Tibial artery (tissue), 4 donors: ENCODE measurements around the gene CTCFL.

Source experiments
- DNase-seq, 2 donors: peaks; one replicate each; pipeline ENCODE4 v3.0.0-alpha.2; 2019
- H3K27ac ChIP-seq, 2 donors: fragments of 200-600 bp; sonication (generic) in 1 of 2; 1 replicate in 1 of 2; 2 replicates in 1 of 2; pipeline ENCODE4 v1.5.1; 2018 to 2019; ENCODE audit warnings: mild to moderate bottlenecking in 1 of 2
- H3K27me3 ChIP-seq, 2 donors: fragments of 200-600 bp; sonication (generic) in 1 of 2; one replicate each; pipeline versions ENCODE4 v1.5.1 to v1.6.0; 2016 to 2019
- H3K36me3 ChIP-seq, 3 donors: fragments of 200-600 bp; sonication (generic) in 2 of 3; one replicate each; pipeline ENCODE4 v1.5.1; 2016 to 2019; ENCODE audit warnings: mild to moderate bottlenecking in 2 of 3
- H3K4me1 ChIP-seq, 4 donors: fragments of 200-600 bp; sonication (generic) in 2 of 4; 1 replicate in 3 of 4; 2 replicates in 1 of 4; pipeline ENCODE4 v1.5.1; 2016 to 2019
- H3K4me3 ChIP-seq, 2 donors: fragments of 200-600 bp; sonication (generic) in 1 of 2; 1 replicate in 1 of 2; 2 replicates in 1 of 2; pipeline ENCODE4 v1.5.1; 2018 to 2019; ENCODE audit warnings: mild to moderate bottlenecking in 2 of 2
- H3K9me3 ChIP-seq, 3 donors: fragments of 200-600 bp; sonication (generic) in 1 of 3; one replicate each; pipeline ENCODE4 v1.5.1; 2016 to 2019
- intact Hi-C: fragments of 100-400 bp; cut with DNase I; formaldehyde crosslinking; loops from one replicate; pipeline ENCODE4 v1.15.0; 2023; ENCODE audit warnings: low total_unique reads
- TF ChIP-seq, protein P1 (sequence below), 2 experiments: fragments of 200-600 bp in 1 of 2; fragments of 450-650 bp in 1 of 2; IDR thresholded peaks; one replicate each; pipeline ENCODE4 v1.5.1; 2017 to 2019; ENCODE audit warnings: antibody characterized with exemption in 2 of 2, mild to moderate bottlenecking in 1 of 2, moderate library complexity in 1 of 2

The CTCFL gene

DNA sequence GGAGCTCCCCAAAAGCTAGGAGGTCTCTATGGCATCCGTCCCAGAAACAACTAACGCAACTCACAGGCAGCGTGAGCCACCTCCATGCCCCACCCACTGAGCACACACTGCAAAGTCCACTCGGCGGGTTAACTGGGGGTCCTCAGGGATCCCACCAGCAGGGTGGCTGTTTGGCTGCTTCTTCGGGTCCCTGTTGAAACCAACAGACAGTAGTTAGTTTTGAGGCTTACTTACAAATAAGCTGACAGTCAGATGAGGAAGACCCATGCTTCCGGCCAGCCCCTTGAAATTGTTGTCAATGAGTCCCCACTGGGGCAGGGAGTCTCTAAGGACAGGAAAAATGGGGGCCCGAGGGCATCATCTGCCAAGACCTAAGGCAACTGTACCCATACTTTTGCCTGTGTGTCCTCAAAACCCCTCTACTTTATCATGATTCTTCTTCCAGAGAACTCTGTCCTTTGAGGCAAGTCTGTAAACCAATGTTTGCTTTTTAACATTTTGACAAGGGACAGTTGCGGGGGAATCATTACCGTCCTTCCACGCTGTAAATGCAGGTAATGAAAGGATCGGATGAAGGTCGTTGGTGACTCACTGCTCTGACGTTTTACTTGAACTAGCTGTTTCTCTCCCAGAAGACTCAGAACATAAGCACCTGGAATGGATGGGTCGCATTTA is 33.8 kb upstream of the CTCFL start:
- intact Hi-C loops, result no loop called here
- Histone ChIP-seq H3K9me3 (no peaks in the 10 kb centered on the region), H3K4me1 (peaks cover 0 to 6% (median 0%) of the 10 kb centered on the region in 4 donors), H3K27me3 (peaks cover 0 to 31% of the 10 kb centered on the region in 2 donors), H3K27ac (no peak overlapping the region), H3K4me3 (no peak overlapping the region), H3K36me3 (no peaks in the 10 kb centered on the region)
- TF ChIP-seq, protein P1, sequence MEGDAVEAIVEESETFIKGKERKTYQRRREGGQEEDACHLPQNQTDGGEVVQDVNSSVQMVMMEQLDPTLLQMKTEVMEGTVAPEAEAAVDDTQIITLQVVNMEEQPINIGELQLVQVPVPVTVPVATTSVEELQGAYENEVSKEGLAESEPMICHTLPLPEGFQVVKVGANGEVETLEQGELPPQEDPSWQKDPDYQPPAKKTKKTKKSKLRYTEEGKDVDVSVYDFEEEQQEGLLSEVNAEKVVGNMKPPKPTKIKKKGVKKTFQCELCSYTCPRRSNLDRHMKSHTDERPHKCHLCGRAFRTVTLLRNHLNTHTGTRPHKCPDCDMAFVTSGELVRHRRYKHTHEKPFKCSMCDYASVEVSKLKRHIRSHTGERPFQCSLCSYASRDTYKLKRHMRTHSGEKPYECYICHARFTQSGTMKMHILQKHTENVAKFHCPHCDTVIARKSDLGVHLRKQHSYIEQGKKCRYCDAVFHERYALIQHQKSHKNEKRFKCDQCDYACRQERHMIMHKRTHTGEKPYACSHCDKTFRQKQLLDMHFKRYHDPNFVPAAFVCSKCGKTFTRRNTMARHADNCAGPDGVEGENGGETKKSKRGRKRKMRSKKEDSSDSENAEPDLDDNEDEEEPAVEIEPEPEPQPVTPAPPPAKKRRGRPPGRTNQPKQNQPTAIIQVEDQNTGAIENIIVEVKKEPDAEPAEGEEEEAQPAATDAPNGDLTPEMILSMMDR (IDR thresholded peaks at IDR 0.05), result no peak
- no peak for DNase-seq

DNA sequence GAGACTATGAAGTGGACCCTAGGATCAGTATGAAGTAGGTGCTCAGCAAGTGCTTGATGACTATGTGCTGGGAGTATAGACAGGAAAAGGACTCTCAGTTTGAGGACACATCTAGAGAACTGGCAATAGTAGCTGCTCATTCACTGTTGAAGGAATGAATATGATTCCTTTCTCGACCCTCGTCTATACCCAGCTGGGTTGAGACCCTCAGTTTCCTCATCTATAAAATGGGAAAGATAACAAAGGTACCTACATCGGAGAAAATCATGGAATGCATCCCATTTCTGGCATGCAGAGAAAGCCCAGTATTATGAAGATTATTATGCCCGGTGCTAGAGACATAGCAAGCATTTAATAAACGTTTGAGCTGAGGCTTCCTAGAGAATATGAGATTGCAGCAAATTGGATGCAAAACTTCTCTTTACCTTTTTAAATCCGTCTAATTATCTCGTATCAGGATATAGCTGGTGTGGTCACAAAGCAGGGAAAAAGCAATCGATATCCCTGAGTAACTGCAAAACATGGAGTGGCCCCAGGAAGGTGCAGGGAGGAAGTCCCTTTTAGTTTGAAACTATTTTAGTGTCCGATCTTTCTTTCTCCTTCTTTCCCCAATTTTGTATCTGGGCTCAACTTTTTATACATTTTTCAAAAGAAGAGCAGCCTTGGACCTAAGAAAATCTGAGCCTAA is 33.1 kb upstream of the CTCFL start:
- H3K9me3 ChIP-seq, result no peaks in the 10 kb centered on the region
- no peak overlapping the region for H3K4me3 ChIP-seq
- no peak for DNase-seq
- TF ChIP-seq, protein P1 (IDR thresholded peaks at IDR 0.05), result no peak
- H3K36me3 ChIP-seq, result no peaks in the 10 kb centered on the region
- peaks cover 0 to 6% (median 0%) of the 10 kb centered on the region in 4 donors for H3K4me1 ChIP-seq
- H3K27me3 ChIP-seq, result peaks cover 0 to 31% of the 10 kb centered on the region in 2 donors
- intact Hi-C loops, result no loop called here
- no peak overlapping the region for H3K27ac ChIP-seq

GRCh38 chr20:57556980-57557274 is 32.0 kb upstream of the CTCFL start:
- peaks cover 0 to 34% of the 10 kb centered on the region in 2 donors for H3K27me3 ChIP-seq
- H3K4me1 ChIP-seq, result peaks cover 0 to 6% (median 0%) of the 10 kb centered on the region in 4 donors
- TF ChIP-seq, protein P1 (IDR thresholded peaks at IDR 0.05), result no peak

GRCh38 chr20:57555457-57556184 is 30.7 kb upstream of the CTCFL start:
- no peak for DNase-seq

More at GRCh38 chr20:57556980-57557274, 32.0 kb upstream of the CTCFL start:
- Histone ChIP-seq H3K27ac (no peak overlapping the region), H3K36me3 (no peaks in the 10 kb centered on the region), H3K9me3 (no peaks in the 10 kb centered on the region), H3K4me3 (no peak overlapping the region)
- no peak for DNase-seq
- intact Hi-C loops, result no loop called here

GRCh38 chr20:57553376-57554018 is 28.6 kb upstream of the CTCFL start:
- DNase-seq, result no peak
- no peaks in the 10 kb centered on the region for H3K4me1 ChIP-seq

More at GRCh38 chr20:57555457-57556184, 30.7 kb upstream of the CTCFL start:
- peaks cover 0 to 47% of the 10 kb centered on the region in 2 donors for H3K27me3 ChIP-seq
- H3K4me1 ChIP-seq, result no peaks in the 10 kb centered on the region
- TF ChIP-seq, protein P1 (IDR thresholded peaks at IDR 0.05), result no peak
- H3K27ac ChIP-seq, result no peak overlapping the region
- no peaks in the 10 kb centered on the region for H3K36me3 ChIP-seq
- H3K9me3 ChIP-seq, result no peaks in the 10 kb centered on the region
- no peak overlapping the region for H3K4me3 ChIP-seq
- intact Hi-C loops, result no loop called here

More at GRCh38 chr20:57553376-57554018, 28.6 kb upstream of the CTCFL start:
- TF ChIP-seq, protein P1 (IDR thresholded peaks at IDR 0.05), result no peak
- H3K27me3 ChIP-seq, result peaks cover 0 to 43% of the 10 kb centered on the region in 2 donors
- no peaks in the 10 kb centered on the region for H3K36me3 ChIP-seq
- H3K27ac ChIP-seq, result no peak overlapping the region
- intact Hi-C loops, result no loop called here
- H3K4me3 ChIP-seq, result no peak overlapping the region
- no peaks in the 10 kb centered on the region for H3K9me3 ChIP-seq
